HCT116 (cell line): ENCODE data around the gene STIMATE. TPM values are rescaled to one million over a fixed set of nuclear protein-coding genes. Genes with fewer than 3 reads are reported as not detected.

ENCODE experiments used
- ATAC-seq: fragments of 200-7000 bp; cut with Tn5 transposase; 2 replicates; pipeline ENCODE4 v1.9.1; 2020; ENCODE audit warnings: mild to moderate bottlenecking, moderate library complexity
- BruUV-seq: library from RNA; stranded (reverse); fragments of 400-500 nt; replicated peaks from 2 replicates; lab custom pipeline; 2021; lab: Mats Ljungman, UMichigan
- CTCF ChIA-PET: fragments of 300-600 bp; sonication (Branson Sonifier 250); formaldehyde crosslinking; loops from one replicate; lab custom pipeline; 2021; ENCODE audit warnings: antibody characterized with exemption; lab: Charles Lee
- POLR2A ChIA-PET: fragments of 300-600, 350-600 bp; sonication (Branson Sonifier 250); formaldehyde crosslinking; loops from one replicate; lab custom pipeline; 2021; ENCODE audit warnings: antibody characterized with exemption; lab: Charles Lee
- RAD21 ChIA-PET, 2 experiments: fragments of 300-600 bp; sonication (Branson Sonifier 250); formaldehyde crosslinking; loops; one replicate each; lab custom pipeline; 2023; ENCODE audit warnings: low total read pairs in 2 of 2; ENCODE audit not compliant: uncharacterized antibody in 2 of 2, unreplicated experiment in 2 of 2, low non-redundant PET in 1 of 2; lab: Charles Lee
- DNase-seq: peaks from one replicate; pipeline ENCODE4 v3.0.0-alpha.2; 2010; ENCODE audit warnings: low read depth, low spot score
- H2AFZ ChIP-seq: fragments of 200-600 bp; shearing (Covaris generic), sonication (generic); 2 replicates; pipeline ENCODE4 v1.6.1; 2017; ENCODE audit warnings: low read depth, mixed run types, mixed read lengths, antibody characterized with exemption, low read length; ENCODE audit not compliant: poor library complexity, severe bottlenecking
- H3K27ac ChIP-seq: 2 replicates; pipeline ENCODE4 v1.5.1; 2012; ENCODE audit warnings: low read depth, low read length
- H3K27me3 ChIP-seq: fragments of 200-600 bp; sonication (generic); 2 replicates; pipeline ENCODE4 v1.6.1; 2016; ENCODE audit warnings: mixed run types, low read length, mixed read lengths; ENCODE audit not compliant: insufficient read depth
- H3K36me3 ChIP-seq, 2 experiments: fragments of 200-500 bp in 1 of 2; fragments of 200-600 bp in 1 of 2; sonication (Bioruptor generic) in 1 of 2; sonication (generic) in 1 of 2; 2 replicates each; pipeline versions ENCODE4 v1.5.1 to v1.6.1; 2014 to 2016; ENCODE audit warnings: low read length in 2 of 2, inconsistent platforms in 1 of 2, mixed read lengths in 1 of 2, mixed run types in 1 of 2; ENCODE audit not compliant: insufficient read depth in 2 of 2, control insufficient read depth in 1 of 2
- H3K4me1 ChIP-seq, 2 experiments: fragments of 200-600 bp in 1 of 2; sonication (generic) in 1 of 2; 2 replicates each; pipeline versions ENCODE4 v1.5.1 to v1.6.1; 2012 to 2017; ENCODE audit warnings: low read length in 2 of 2, inconsistent platforms in 1 of 2, mild to moderate bottlenecking in 1 of 2, mixed read lengths in 1 of 2, mixed run types in 1 of 2, moderate library complexity in 1 of 2; ENCODE audit not compliant: insufficient read depth in 2 of 2, control insufficient read depth in 1 of 2
- H3K4me2 ChIP-seq: fragments of 200-600 bp; sonication (generic); 2 replicates; pipeline ENCODE4 v1.6.1; 2017; ENCODE audit warnings: mixed run types, low read length, mixed read lengths
- H3K4me3 ChIP-seq, 2 experiments: fragments of 200-600 bp in 1 of 2; sonication (generic) in 1 of 2; replicated peaks in 1 of 2; 2 replicates each; pipeline ENCODE4 v1.5.1; 2011 to 2016; ENCODE audit warnings: low read length in 2 of 2, control low read depth in 1 of 2, low read depth in 1 of 2, mild to moderate bottlenecking in 1 of 2, mixed read lengths in 1 of 2, mixed run types in 1 of 2
- H3K79me2 ChIP-seq: fragments of 200-600 bp; sonication (generic); 2 replicates; pipeline ENCODE4 v1.6.1; 2017; ENCODE audit warnings: mild to moderate bottlenecking, mixed run types, low read length, moderate library complexity, mixed read lengths; ENCODE audit not compliant: insufficient read depth
- H3K9ac ChIP-seq: fragments of 200-600 bp; sonication (generic); 2 replicates; pipeline ENCODE4 v1.6.1; 2016; ENCODE audit warnings: low read length, mixed read lengths
- H3K9me2 ChIP-seq: fragments of 200-600 bp; sonication (generic), shearing (Covaris generic); 2 replicates; pipeline ENCODE4 v1.6.1; 2017; ENCODE audit warnings: mixed run types, mild to moderate bottlenecking, moderate library complexity; ENCODE audit not compliant: insufficient read depth
- H3K9me3 ChIP-seq, 2 experiments: fragments of 200-500 bp in 1 of 2; fragments of 200-600 bp in 1 of 2; sonication (Bioruptor generic) in 1 of 2; sonication (generic) in 1 of 2; 2 replicates each; pipeline ENCODE4 v1.6.1; 2014 to 2017; ENCODE audit warnings: low read length in 2 of 2, mixed read lengths in 2 of 2, inconsistent platforms in 1 of 2, low read depth in 1 of 2, mild to moderate bottlenecking in 1 of 2, mixed run types in 1 of 2, moderate library complexity in 1 of 2; ENCODE audit not compliant: control insufficient read depth in 1 of 2, insufficient read depth in 1 of 2
- H4K20me1 ChIP-seq: fragments of 200-600 bp; sonication (generic), shearing (Covaris generic); 2 replicates; pipeline ENCODE4 v1.6.1; 2017; ENCODE audit warnings: mixed run types, mild to moderate bottlenecking, moderate library complexity; ENCODE audit not compliant: insufficient read depth
- CBX3 ChIP-seq: IDR thresholded peaks from 2 replicates; pipeline ENCODE4 v1.6.1; 2012; ENCODE audit warnings: low read depth
- CTCF ChIP-seq, 3 experiments: fragments of 200-600 bp in 1 of 3; sonication (generic) in 1 of 3; IDR thresholded peaks in 2 of 3; conservative IDR thresholded peaks in 1 of 3; 2 replicates each; pipeline ENCODE4 v1.5.1; 2012 to 2017; ENCODE audit warnings: low read depth in 2 of 3, low read length in 2 of 3, antibody characterized with exemption in 1 of 3, borderline replicate concordance in 1 of 3, control low read depth in 1 of 3, mild to moderate bottlenecking in 1 of 3, mixed read lengths in 1 of 3, mixed run types in 1 of 3, moderate library complexity in 1 of 3; ENCODE audit not compliant: insufficient read depth in 1 of 3
- FOSL1 ChIP-seq: IDR thresholded peaks from 2 replicates; pipeline ENCODE4 v1.6.1; 2012; ENCODE audit warnings: low read depth
- TCF7L2 ChIP-seq: IDR thresholded peaks from 2 replicates; pipeline ENCODE4 v1.7.0; 2011; ENCODE audit warnings: borderline replicate concordance, inconsistent platforms; ENCODE audit not compliant: insufficient read depth, insufficient read length; ENCODE audit errors: extremely low read depth
- ZFX ChIP-seq: fragments of 450-650 bp; IDR thresholded peaks from 2 replicates; pipeline ENCODE4 v1.6.1; 2017
- intact Hi-C: fragments of 100-400 bp; cut with micrococcal nuclease; formaldehyde crosslinking; loops from 2 replicates; pipeline ENCODE4 v1.10.0; 2022
- total RNA-seq: library from RNA; stranded (reverse); gene quantifications from one replicate; pipeline ENCODE4 v1.2.1, GENCODE V29; 2021; ENCODE audit not compliant: unreplicated experiment

STIMATE gene
- total RNA-seq, 1 experiment from 2014 or later = 20.2 TPM

GRCh38 chr3:52788890-52789745 lies 108.2 kb downstream of the STIMATE start:
- RAD21 ChIA-PET = no interaction called here
- H4K20me1 ChIP-seq = no peaks in the 10 kb centered on the region
- no peak overlapping the region for H3K4me2 ChIP-seq
- POLR2A ChIA-PET = no interaction called here
- ATAC-seq (no peak), DNase-seq (no peak)
- no peak overlapping the region for H3K27ac ChIP-seq
- no peaks in the 10 kb centered on the region for H3K27me3 ChIP-seq
- BruUV-seq = no TSS peak
- H3K9me3 ChIP-seq = no peaks in the 10 kb centered on the region
- no peaks in the 10 kb centered on the region for H3K9me2 ChIP-seq
- H3K4me3 ChIP-seq = no peak overlapping the region
- intact Hi-C loops = no loop called here
- no peak overlapping the region for H2AFZ ChIP-seq
- CTCF ChIA-PET = interaction anchor here (1.7 kb wide), 1 partner anchor 10 kb away, joined by 4 read pairs; no protein-coding TSS in a partner anchor
- TF ChIP-seq ZFX (no peak), FOSL1 (no peak), CBX3 (no peak)
- no peaks in the 10 kb centered on the region for H3K4me1 ChIP-seq
- no peaks in the 10 kb centered on the region for H3K36me3 ChIP-seq
- no peak overlapping the region for H3K9ac ChIP-seq
- no peaks in the 10 kb centered on the region for H3K79me2 ChIP-seq

GRCh38 chr3:52787672-52788625 lies 109.4 kb downstream of the STIMATE start:
- Histone ChIP-seq H3K79me2 (no peaks in the 10 kb centered on the region), H3K27ac (no peak overlapping the region), H3K9me3 (no peaks in the 10 kb centered on the region), H3K36me3 (no peaks in the 10 kb centered on the region), H3K4me3 (no peak overlapping the region), H3K4me1 (no peaks in the 10 kb centered on the region), H3K9ac (no peak overlapping the region), H3K27me3 (peaks cover 5% of the 10 kb centered on the region; the same call in 1 of the 2 replicates), H3K4me2 (no peak overlapping the region), H3K9me2 (no peaks in the 10 kb centered on the region), H2AFZ (no peak overlapping the region), H4K20me1 (no peaks in the 10 kb centered on the region)
- BruUV-seq = no TSS peak
- RAD21 ChIA-PET = no interaction called here
- DNase-seq (no peak), ATAC-seq (peak; percentile 39; the same call in 1 of the 2 replicates)
- TF ChIP-seq CTCF (IDR thresholded peaks at IDR 0.05 in 2 of 3, conservative IDR thresholded peaks at IDR 0.05 in 1 of 3; ENCODE audit: borderline replicate concordance in 1 of 3, insufficient read depth in 1 of 3, low read depth in 2 of 3, low read length in 2 of 3) (0 out of 6 replicates have a peak, but pooled peaks of 2 of the 3 experiments have one; percentile 4 to 11), TCF7L2 (no peak)
- CTCF ChIA-PET = interaction anchor here (1.2 kb wide), 1 partner anchor 12 kb away, joined by 3 read pairs; no protein-coding TSS in a partner anchor
- POLR2A ChIA-PET = interaction anchor here (1.2 kb wide), 1 partner anchor 11 kb away, joined by 3 read pairs; no protein-coding TSS in a partner anchor
- intact Hi-C loops = no loop called here
